Endothelial cell of hepatic sinusoid (primary cell): ENCODE measurements around the gene ZC3H8.
"Not testable (repeated sequence)": the region's sequence is repeated elsewhere in the genome, so short reads cannot be mapped to it uniquely, and the experiment has no call there.

Experiments
- in situ Hi-C: cut with HindIII; loops from 2 replicates; pipeline ENCODE4 v1.10.0; 2017; ENCODE audit warnings: low sequenced_read_pairs

ZC3H8 gene

GRCh38 chr2:112254466-112255240 lies at the start of gene ZC3H8:
Gene ZC3H8, minus strand, starts transcription at chr2:112255042. Its CDS starts 61 bp downstream, at chr2:112254981.
- in situ Hi-C loops, result no loop called here

GRCh38 chr2:112304298-112304941 lies 49.6 kb upstream of the ZC3H8 start:
- in situ Hi-C loops, result no loop called here

- in situ Hi-C loops, result no loop called here
Measured at GRCh38 chr2:112301973-112302372, 47.1 kb upstream of the ZC3H8 start.

GRCh38 chr2:112301171-112301584 lies 46.3 kb upstream of the ZC3H8 start:
- in situ Hi-C loops, result no loop called here

- in situ Hi-C loops, result no loop called here
Measured at GRCh38 chr2:112296407-112296806, 41.6 kb upstream of the ZC3H8 start.

- in situ Hi-C loops, result no loop called here
Measured at GRCh38 chr2:112295407-112296078, 40.7 kb upstream of the ZC3H8 start.

- in situ Hi-C loops, result no loop called here
Measured at GRCh38 chr2:112293636-112294401, 39.0 kb upstream of the ZC3H8 start.

- in situ Hi-C loops, result no loop called here
Measured at GRCh38 chr2:112290648-112291047, 35.8 kb upstream of the ZC3H8 start.

GRCh38 chr2:112290088-112290487 lies 35.2 kb upstream of the ZC3H8 start:
- in situ Hi-C loops, result no loop called here

GRCh38 chr2:112283535-112283934 lies 28.7 kb upstream of the ZC3H8 start:
- in situ Hi-C loops, result not testable (repeated sequence)

GRCh38 chr2:112282066-112282465 lies 27.2 kb upstream of the ZC3H8 start:
- in situ Hi-C loops, result not testable (repeated sequence)

GRCh38 chr2:112277596-112278220 lies 22.9 kb upstream of the ZC3H8 start:
- in situ Hi-C loops, result no loop called here

GRCh38 chr2:112276954-112277353 lies 22.1 kb upstream of the ZC3H8 start:
- in situ Hi-C loops, result no loop called here

GRCh38 chr2:112275887-112276773 lies 21.3 kb upstream of the ZC3H8 start:
- in situ Hi-C loops, result no loop called here

- in situ Hi-C loops, result no loop called here
Measured at GRCh38 chr2:112275311-112275886, 20.6 kb upstream of the ZC3H8 start, which contains the start of gene ZC3H6. Gene ZC3H6, plus strand, starts transcription at chr2:112275597. Its CDS starts 398 bp downstream, at chr2:112275995.

- in situ Hi-C loops, result no loop called here
Measured at GRCh38 chr2:112273349-112273748, 18.5 kb upstream of the ZC3H8 start.

- in situ Hi-C loops, result no loop called here
Measured at GRCh38 chr2:112272669-112273068, 17.8 kb upstream of the ZC3H8 start.

- in situ Hi-C loops, result no loop called here
Measured at GRCh38 chr2:112268547-112268946, 13.7 kb upstream of the ZC3H8 start.

GRCh38 chr2:112262876-112263275 lies 8.0 kb upstream of the ZC3H8 start:
- in situ Hi-C loops, result no loop called here
